H1 (cell line): ENCODE results near the gene CPNE4. TPM values are rescaled to one million over a fixed set of nuclear protein-coding genes. Genes with fewer than 3 reads are reported as not detected.

Experiments
- SP2 ChIP-seq: IDR thresholded peaks from 2 replicates; pipeline ENCODE4 v1.6.1; 2012; ENCODE audit warnings: mild to moderate bottlenecking, low read length, inconsistent platforms
- TAF7 ChIP-seq: optimal IDR thresholded peaks from 2 replicates; pipeline ENCODE3; 2011; ENCODE audit warnings: low read depth, mild to moderate bottlenecking, inconsistent platforms, low read length, moderate library complexity, borderline replicate concordance
- TBP ChIP-seq: IDR thresholded peaks from 2 replicates; pipeline ENCODE4 v1.6.1; 2011; ENCODE audit warnings: low read depth, low read length, improper control_type of control experiment
- polyA plus RNA-seq, 7 experiments: library from polyadenylated mRNA; depleted of rRNA in 3 of 7; stranded (reverse) in 5 of 7; unstranded in 2 of 7; fragments of >200 nt in 5 of 7; fragments of 200-250 nt in 2 of 7; gene quantifications; 1 replicate in 5 of 7; 2 replicates in 1 of 7; 4 replicates in 1 of 7; pipeline versions ENCODE4 v1.2.1 to v1.2.3, GENCODE V29; 2011 to 2013; ENCODE audit warnings: missing spikeins in 2 of 7, mixed read lengths in 2 of 7
- total RNA-seq: library from RNA; stranded (reverse); fragmentation: NEBNext Ultra II Directional; extraction: Animal tissue kit (Norgen Biotek cat#: 25700); gene quantifications from 2 replicates; pipeline ENCODE4 v1.2.1, GENCODE V29; 2021
- TF ChIP-seq, protein P1 (sequence below): IDR thresholded peaks from 2 replicates; pipeline ENCODE4 v1.6.1; 2012; ENCODE audit warnings: inconsistent platforms
- TF ChIP-seq, protein P2 (sequence below), 3 experiments: IDR thresholded peaks; 1 replicate in 2 of 3; 2 replicates in 1 of 3; pipeline versions ENCODE4 v1.5.1 to v1.6.1; 2011; ENCODE audit warnings: low read length in 3 of 3, mild to moderate bottlenecking in 3 of 3, inconsistent platforms in 2 of 3, low read depth in 1 of 3, moderate library complexity in 1 of 3; ENCODE audit not compliant: insufficient read depth in 1 of 3; ENCODE audit errors: control extremely low read depth in 1 of 3

Gene CPNE4
- total and polyA plus RNA-seq, 2 of the 8 experiments (the other 6 are each of a cell fraction or from before 2014, with no cell fraction given), result 0.82 to 3.8 TPM

DNA sequence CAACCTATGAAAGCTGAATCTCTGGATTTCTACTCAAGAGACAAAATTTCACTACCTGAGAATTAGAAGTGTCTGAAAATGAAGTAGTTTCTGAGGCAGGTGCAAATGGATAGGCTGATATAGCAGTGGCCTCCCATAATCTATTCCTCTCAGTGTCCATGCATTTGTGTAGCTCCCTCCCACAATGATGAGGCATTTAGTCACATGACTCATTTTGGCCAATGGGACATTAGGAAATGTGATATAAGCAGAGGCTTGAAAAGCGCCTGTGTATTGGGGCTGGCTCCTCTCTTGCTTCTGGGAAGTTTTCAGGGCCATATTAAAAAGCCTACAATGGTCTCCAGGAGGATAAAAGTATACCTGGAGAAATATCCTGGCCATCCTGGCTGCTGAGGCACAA lies 452.4 kb downstream of the CPNE4 start (continued):
- TF ChIP-seq, protein P1, sequence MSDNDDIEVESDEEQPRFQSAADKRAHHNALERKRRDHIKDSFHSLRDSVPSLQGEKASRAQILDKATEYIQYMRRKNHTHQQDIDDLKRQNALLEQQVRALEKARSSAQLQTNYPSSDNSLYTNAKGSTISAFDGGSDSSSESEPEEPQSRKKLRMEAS, result no peak
- TF ChIP-seq TBP, result no peak
- TF ChIP-seq SP2, result no peak
- TF ChIP-seq, protein P2, sequence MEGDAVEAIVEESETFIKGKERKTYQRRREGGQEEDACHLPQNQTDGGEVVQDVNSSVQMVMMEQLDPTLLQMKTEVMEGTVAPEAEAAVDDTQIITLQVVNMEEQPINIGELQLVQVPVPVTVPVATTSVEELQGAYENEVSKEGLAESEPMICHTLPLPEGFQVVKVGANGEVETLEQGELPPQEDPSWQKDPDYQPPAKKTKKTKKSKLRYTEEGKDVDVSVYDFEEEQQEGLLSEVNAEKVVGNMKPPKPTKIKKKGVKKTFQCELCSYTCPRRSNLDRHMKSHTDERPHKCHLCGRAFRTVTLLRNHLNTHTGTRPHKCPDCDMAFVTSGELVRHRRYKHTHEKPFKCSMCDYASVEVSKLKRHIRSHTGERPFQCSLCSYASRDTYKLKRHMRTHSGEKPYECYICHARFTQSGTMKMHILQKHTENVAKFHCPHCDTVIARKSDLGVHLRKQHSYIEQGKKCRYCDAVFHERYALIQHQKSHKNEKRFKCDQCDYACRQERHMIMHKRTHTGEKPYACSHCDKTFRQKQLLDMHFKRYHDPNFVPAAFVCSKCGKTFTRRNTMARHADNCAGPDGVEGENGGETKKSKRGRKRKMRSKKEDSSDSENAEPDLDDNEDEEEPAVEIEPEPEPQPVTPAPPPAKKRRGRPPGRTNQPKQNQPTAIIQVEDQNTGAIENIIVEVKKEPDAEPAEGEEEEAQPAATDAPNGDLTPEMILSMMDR (IDR thresholded peaks at IDR 0.05; ENCODE audit: control extremely low read depth in 1 of 3, insufficient read depth in 1 of 3, low read depth in 1 of 3, low read length in 3 of 3), result no peak
- no peak for TF ChIP-seq TAF7
